ENCODE measurements around the gene JUP.
A peak's percentile ranks its signal among the peaks of the same experiment; 100 is the strongest.
"Not testable (repeated sequence)": the region's sequence is repeated elsewhere in the genome, so short reads cannot be mapped to it uniquely, and the experiment has no call there.

JUP gene

GRCh38 chr17:41786227-41787020 is at the start of gene JUP:
TSS of gene JUP (minus strand) at chr17:41786711. CDS start at chr17:41771854, 14,857 bp downstream.
- DNase-seq, result peak; percentile 90

DNA sequence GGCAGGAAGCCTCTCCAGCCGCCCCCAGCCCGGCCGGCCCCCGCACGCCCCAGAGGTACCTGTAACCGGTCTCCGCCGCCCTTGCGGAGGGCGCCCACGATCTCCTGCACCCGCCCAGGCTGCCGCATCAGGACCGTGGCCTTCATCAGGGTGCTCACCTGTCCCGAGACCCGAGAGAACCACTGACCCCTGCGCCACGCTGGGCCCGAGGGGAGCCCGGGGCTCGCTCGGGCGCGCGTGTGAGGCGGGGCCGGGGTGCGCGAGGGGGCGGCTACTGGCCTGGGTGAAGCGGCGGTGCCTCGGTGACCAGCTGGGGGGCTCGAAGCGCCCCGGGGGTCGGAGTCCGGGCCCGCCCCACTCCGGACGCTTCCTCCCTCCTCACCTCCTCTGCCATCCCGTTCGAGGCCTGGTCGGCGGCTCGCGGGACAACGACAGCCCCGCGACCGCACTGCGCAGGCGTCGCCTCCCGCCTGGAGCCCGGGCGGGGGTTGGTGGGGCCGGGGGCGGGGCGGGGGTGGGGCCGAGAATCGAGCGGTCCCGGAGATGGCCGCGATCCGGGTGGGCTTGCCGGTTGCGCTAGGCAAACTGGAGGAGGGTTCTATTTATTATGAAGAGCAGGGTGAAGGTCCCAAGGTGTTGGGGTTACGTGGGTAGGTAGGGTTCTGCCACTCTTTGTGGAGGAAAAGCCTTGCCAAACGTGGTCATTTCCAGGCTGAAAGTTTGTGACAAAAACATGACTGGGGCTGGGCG is 49.5 kb upstream of the JUP start, which contains the start of gene NT5C3B:
Gene NT5C3B (minus strand): TSS at position 433 of the 750 bp plus-strand sequence. CDS start 39 bp downstream, at position 394.
- peak; percentile 59 for DNase-seq

DNA sequence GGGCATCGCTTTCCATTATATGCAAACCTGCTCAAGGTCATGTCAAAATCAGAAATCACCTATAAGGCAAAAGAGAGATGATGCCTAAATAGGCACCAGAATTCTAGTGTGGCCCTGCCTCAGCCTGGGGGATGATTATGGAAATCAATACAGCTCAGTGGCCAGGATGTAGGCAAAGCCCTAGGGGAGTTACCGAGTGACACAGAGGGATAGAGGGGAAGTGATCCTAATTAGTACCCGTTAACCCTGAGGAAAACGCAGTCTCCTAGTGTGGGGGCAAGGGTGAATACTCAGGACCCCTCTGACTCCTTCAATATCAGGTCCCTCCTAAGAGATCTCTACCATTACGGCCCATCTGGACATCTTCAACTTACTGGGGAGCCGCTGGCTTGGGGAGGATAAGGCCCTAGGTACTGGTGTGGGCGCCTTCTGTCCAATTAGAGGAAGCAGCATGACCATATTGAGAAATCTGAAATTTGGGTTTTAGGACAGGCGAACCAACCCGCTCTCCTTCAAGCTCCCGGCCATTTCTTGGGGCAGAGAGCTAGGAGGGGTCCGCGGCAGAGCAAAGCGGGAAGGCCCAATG is 48.8 kb upstream of the JUP start:
- DNase-seq, result no peak

GRCh38 chr17:41829961-41830360 is 43.5 kb upstream of the JUP start:
- DNase-seq, result not testable (repeated sequence)

GRCh38 chr17:41825175-41825845 is 38.8 kb upstream of the JUP start:
- no peak for DNase-seq

GRCh38 chr17:41824086-41824485 is 37.6 kb upstream of the JUP start:
- no peak for DNase-seq

GRCh38 chr17:41823580-41823979 is 37.1 kb upstream of the JUP start:
- DNase-seq, result no peak

DNA sequence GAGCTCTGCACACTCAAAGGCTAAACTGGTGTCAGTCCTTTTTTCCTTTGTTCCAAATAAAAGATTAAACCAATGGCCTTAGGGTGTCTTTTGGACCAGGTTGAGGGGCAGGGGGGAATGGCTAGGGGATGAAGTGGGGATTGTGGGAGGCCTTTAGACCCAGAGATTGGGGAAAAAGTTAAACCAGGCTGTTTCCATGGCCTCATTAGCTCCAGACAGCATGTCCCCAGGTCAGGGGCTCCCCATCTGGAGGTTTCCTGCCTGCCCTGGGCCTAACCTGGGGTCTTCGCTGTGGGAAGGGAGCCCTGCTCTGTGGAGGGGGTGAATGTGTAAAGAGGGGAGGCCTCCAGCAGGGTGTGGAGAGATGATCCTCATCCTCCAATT is 36.6 kb upstream of the JUP start:
- no peak for DNase-seq

GRCh38 chr17:41822216-41823140 is 36.0 kb upstream of the JUP start:
- DNase-seq, result no peak

- no peak for DNase-seq
Observed at GRCh38 chr17:41821776-41822175, 35.3 kb upstream of the JUP start.

DNA sequence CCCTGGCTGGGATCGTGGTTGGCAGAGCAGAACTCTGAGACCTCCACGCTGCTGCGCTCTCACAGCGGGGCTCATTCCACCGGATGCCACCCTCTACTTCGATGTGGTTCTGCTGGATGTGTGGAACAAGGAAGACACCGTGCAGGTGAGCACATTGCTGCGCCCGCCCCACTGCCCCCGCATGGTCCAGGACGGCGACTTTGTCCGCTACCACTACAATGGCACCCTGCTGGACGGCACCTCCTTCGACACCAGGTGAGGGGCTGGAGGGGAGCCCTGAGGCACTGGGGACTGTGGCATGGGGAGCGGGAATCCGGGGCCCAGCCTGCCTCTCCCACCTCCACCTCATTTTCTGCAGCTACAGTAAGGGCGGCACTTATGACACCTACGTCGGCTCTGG is 31.5 kb upstream of the JUP start:
- DNase-seq, result no peak

DNA sequence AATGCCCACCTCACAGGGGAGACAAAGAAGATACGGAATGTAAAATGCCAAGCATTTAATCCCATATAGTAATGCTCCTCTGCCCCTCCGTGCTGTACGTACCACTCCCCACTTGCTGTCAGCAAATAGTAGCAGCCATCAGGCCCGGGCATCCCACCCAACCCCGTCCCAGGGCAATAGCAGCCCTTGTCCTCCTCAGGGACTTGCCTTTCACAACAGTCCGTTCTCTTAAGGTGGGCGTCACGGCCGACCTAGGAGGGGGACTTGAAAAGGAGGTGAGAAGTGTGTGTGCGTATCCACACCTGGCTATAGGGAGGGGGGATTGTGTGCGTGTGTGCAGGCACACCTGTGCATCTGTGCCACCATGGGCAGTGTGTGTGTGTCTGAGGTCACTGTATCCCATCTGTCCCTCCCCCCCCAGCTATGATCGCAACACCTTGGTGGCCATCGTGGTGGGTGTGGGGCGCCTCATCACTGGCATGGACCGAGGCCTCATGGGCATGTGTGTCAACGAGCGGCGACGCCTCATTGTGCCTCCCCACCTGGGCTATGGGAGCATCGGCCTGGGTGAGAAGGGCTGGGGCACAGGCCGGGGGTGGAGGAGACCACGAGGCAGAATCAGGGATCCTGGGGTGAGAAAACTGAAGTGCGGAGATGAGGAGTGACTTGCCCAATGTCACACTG is 30.3 kb upstream of the JUP start:
- no peak for DNase-seq

- no peak for DNase-seq
Observed at GRCh38 chr17:41814195-41814594, 27.7 kb upstream of the JUP start.

DNA sequence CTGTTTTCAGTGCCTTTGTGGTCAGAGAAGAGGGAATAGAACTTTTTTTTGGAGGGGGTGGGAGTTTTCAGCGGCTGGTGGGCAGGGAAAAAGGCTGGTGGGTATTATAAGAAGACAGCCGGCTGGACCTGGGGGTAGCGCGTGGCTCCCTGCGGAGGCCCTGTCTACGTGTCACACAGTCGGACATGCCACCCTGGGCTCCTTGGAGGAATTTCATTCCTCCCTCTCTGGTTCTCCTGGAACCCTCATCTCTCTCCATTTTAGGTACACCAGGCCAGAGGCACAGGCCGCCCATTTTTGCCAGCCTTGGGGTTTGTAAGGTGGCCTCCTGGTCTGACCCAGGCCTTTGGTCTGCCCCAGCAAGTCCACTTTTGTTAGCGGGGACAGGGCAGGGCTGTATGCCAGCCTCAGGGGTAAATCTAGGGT is 27.2 kb upstream of the JUP start:
- no peak for DNase-seq

- DNase-seq, result no peak
Observed at GRCh38 chr17:41813152-41813680, 26.7 kb upstream of the JUP start.

- peak; percentile 42 for DNase-seq
Observed at GRCh38 chr17:41812381-41813151, 26.1 kb upstream of the JUP start, which contains the start of gene FKBP10. TSS of gene FKBP10 (plus strand) at chr17:41813004. CDS start at chr17:41813035, 31 bp downstream.

GRCh38 chr17:41811549-41812380 is 25.3 kb upstream of the JUP start, which contains the start of gene P3H4:
TSS of gene P3H4 (minus strand) at chr17:41811949. CDS start at chr17:41811915, 34 bp downstream.
- DNase-seq, result peak; percentile 78

DNA sequence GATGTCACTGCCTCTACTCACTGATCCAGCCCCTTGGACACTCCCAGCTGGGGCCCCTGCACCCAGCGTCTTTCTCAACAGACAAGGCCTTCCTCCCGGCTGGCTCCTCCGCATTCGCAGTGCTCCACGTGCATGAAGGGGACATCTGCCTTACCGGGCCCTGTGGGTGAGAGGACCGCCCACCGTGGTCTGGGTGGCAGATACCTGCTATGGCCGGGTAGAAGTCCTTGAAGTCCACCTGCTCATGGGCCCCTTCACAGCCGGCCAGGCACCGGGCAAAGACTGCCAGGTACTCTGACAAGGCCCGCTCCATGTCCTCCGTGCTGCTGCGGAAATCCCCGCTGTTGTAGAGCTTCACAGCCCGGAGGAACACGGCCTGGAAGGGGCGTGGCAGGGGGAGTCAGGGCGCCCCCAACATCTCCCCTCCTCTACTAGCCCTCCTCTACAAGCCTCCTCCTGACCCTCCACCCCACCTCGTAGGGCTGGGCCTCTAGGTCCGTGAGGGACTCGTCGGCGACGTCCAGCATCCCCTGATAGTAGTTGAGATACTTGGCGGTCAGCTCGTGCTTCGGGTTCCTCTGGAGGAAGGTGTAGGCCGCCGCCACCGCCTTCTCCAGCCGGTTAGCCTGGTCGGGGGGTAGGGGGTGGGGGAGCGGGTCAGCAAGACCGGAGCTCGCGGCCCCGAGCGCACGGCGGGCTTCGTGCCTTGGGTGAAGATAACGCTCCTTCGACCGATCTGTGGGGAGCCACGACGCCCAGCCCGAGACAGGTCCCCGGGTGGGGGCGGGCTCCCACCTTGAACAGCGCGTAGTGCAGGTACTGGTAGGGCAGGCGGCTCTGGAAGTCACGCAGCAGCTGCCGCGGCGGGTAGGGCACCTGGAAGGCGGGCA is 24.4 kb upstream of the JUP start:
- no peak for DNase-seq

All from activated naive CD4-positive, alpha-beta T cell treated with anti-CD3 and anti-CD28 coated beads, Interleukin-2, amount 50 U/mL, for 16 hours (primary cell).